Mucosa of stomach (tissue), 1 donor: ENCODE results near the gene DNAJB13.

Source experiments
- H3K27me3 ChIP-seq: one replicate; pipeline ENCODE4 v1.7.0; 2013; ENCODE audit warnings: mild to moderate bottlenecking, low read length; ENCODE audit not compliant: control insufficient read depth, insufficient read depth
- H3K36me3 ChIP-seq: one replicate; pipeline ENCODE4 v1.7.0; 2013; ENCODE audit warnings: low read length; ENCODE audit not compliant: control insufficient read depth, insufficient read depth
- H3K4me1 ChIP-seq: one replicate; pipeline ENCODE4 v1.7.0; 2013; ENCODE audit warnings: mild to moderate bottlenecking, low read length; ENCODE audit not compliant: control insufficient read depth, insufficient read depth
- H3K4me3 ChIP-seq: one replicate; pipeline ENCODE4 v1.7.0; 2013; ENCODE audit warnings: low read length
- H3K9ac ChIP-seq: one replicate; pipeline ENCODE4 v1.7.0; 2013; ENCODE audit warnings: mild to moderate bottlenecking, low read length, moderate library complexity
- H3K9me3 ChIP-seq: one replicate; pipeline ENCODE4 v1.7.0; 2013; ENCODE audit warnings: mild to moderate bottlenecking, low read length, moderate library complexity; ENCODE audit not compliant: control insufficient read depth
- donor health status: Pancreatic carcinoma.

DNAJB13 gene

GRCh38 chr11:73998846-73999575, 48.2 kb downstream of the DNAJB13 start:
- Histone ChIP-seq H3K36me3 (no peaks in the 10 kb centered on the region), H3K9ac (no peak overlapping the region), H3K27me3 (no peaks in the 10 kb centered on the region), H3K9me3 (no peaks in the 10 kb centered on the region), H3K4me3 (no peak overlapping the region), H3K4me1 (peaks cover 6% of the 10 kb centered on the region)

- H3K4me3 ChIP-seq: no peak overlapping the region
- no peaks in the 10 kb centered on the region for H3K27me3 ChIP-seq
- no peaks in the 10 kb centered on the region for H3K36me3 ChIP-seq
- no peaks in the 10 kb centered on the region for H3K9me3 ChIP-seq
- no peak overlapping the region for H3K9ac ChIP-seq
- H3K4me1 ChIP-seq: peaks cover 6% of the 10 kb centered on the region
Observed at GRCh38 chr11:73999581-74000306, 48.9 kb downstream of the DNAJB13 start.

- Histone ChIP-seq H3K4me3 (no peak overlapping the region), H3K9ac (no peak overlapping the region), H3K4me1 (peaks cover 10% of the 10 kb centered on the region), H3K27me3 (no peaks in the 10 kb centered on the region), H3K36me3 (no peaks in the 10 kb centered on the region), H3K9me3 (no peaks in the 10 kb centered on the region)
Observed at GRCh38 chr11:74000307-74001133, 49.7 kb downstream of the DNAJB13 start.

- Histone ChIP-seq H3K4me1 (peaks cover 13% of the 10 kb centered on the region), H3K9me3 (no peaks in the 10 kb centered on the region), H3K9ac (no peak overlapping the region), H3K36me3 (no peaks in the 10 kb centered on the region), H3K27me3 (no peaks in the 10 kb centered on the region), H3K4me3 (no peak overlapping the region)
Observed at GRCh38 chr11:74001822-74002286, 51.0 kb downstream of the DNAJB13 start.

- Histone ChIP-seq H3K4me3 (no peak overlapping the region), H3K27me3 (no peaks in the 10 kb centered on the region), H3K9me3 (no peaks in the 10 kb centered on the region), H3K9ac (no peak overlapping the region), H3K4me1 (peaks cover 13% of the 10 kb centered on the region), H3K36me3 (no peaks in the 10 kb centered on the region)
Observed at GRCh38 chr11:74002832-74003231, 52.0 kb downstream of the DNAJB13 start.

GRCh38 chr11:74004046-74004695, 53.3 kb downstream of the DNAJB13 start:
- no peaks in the 10 kb centered on the region for H3K27me3 ChIP-seq
- H3K9me3 ChIP-seq: no peaks in the 10 kb centered on the region
- no peak overlapping the region for H3K9ac ChIP-seq
- H3K4me1 ChIP-seq: peaks cover 24% of the 10 kb centered on the region
- no peaks in the 10 kb centered on the region for H3K36me3 ChIP-seq
- H3K4me3 ChIP-seq: no peak overlapping the region

- no peaks in the 10 kb centered on the region for H3K9me3 ChIP-seq
- H3K4me3 ChIP-seq: no peak overlapping the region
- H3K9ac ChIP-seq: no peak overlapping the region
- H3K36me3 ChIP-seq: no peaks in the 10 kb centered on the region
- no peaks in the 10 kb centered on the region for H3K27me3 ChIP-seq
- peaks cover 30% of the 10 kb centered on the region for H3K4me1 ChIP-seq
Observed at GRCh38 chr11:74004759-74005615, 54.2 kb downstream of the DNAJB13 start.

- Histone ChIP-seq H3K27me3 (no peaks in the 10 kb centered on the region), H3K36me3 (no peaks in the 10 kb centered on the region), H3K4me1 (peaks cover 39% of the 10 kb centered on the region), H3K9ac (no peak overlapping the region), H3K4me3 (no peak overlapping the region), H3K9me3 (no peaks in the 10 kb centered on the region)
Observed at GRCh38 chr11:74005721-74006517, 55.1 kb downstream of the DNAJB13 start.

GRCh38 chr11:74006743-74007304, 56.0 kb downstream of the DNAJB13 start:
- H3K4me1 ChIP-seq: peaks cover 38% of the 10 kb centered on the region
- H3K9ac ChIP-seq: no peak overlapping the region
- no peaks in the 10 kb centered on the region for H3K27me3 ChIP-seq
- H3K36me3 ChIP-seq: no peaks in the 10 kb centered on the region
- no peaks in the 10 kb centered on the region for H3K9me3 ChIP-seq
- no peak overlapping the region for H3K4me3 ChIP-seq

GRCh38 chr11:74007691-74008372, 57.0 kb downstream of the DNAJB13 start:
- Histone ChIP-seq H3K36me3 (no peaks in the 10 kb centered on the region), H3K4me3 (no peak overlapping the region), H3K27me3 (no peaks in the 10 kb centered on the region), H3K9me3 (no peaks in the 10 kb centered on the region), H3K9ac (no peak overlapping the region), H3K4me1 (peaks cover 35% of the 10 kb centered on the region)
